Neural progenitor cell (in vitro differentiated cells): ENCODE data around the gene LPP. TPM values are rescaled to one million over a fixed set of nuclear protein-coding genes. Genes with fewer than 3 reads are reported as not detected.

Experiments used
- DNase-seq: peaks from one replicate; pipeline ENCODE4 v3.0.0-alpha.2; 2016; ENCODE audit warnings: low spot score
- H2AFZ ChIP-seq: fragments of 200-600 bp; sonication (generic); replicated peaks from 2 replicates; pipeline ENCODE4 v1.6.1; 2016; ENCODE audit warnings: antibody characterized with exemption
- H3F3A ChIP-seq: fragments of 200-600 bp; sonication (generic); 2 replicates; pipeline ENCODE4 v1.6.1; 2016; ENCODE audit warnings: antibody characterized with exemption, low read depth
- H3K27ac ChIP-seq: fragments of 200-600 bp; sonication (generic); 2 replicates; pipeline ENCODE4 v1.5.1; 2016; ENCODE audit warnings: mild to moderate bottlenecking
- H3K27me3 ChIP-seq: fragments of 200-600 bp; sonication (generic); 2 replicates; pipeline ENCODE4 v1.6.1; 2016; ENCODE audit warnings: mild to moderate bottlenecking, moderate library complexity
- H3K36me3 ChIP-seq: fragments of 200-600 bp; sonication (generic); 2 replicates; pipeline ENCODE4 v1.5.1; 2016
- H3K4me1 ChIP-seq: fragments of 200-600 bp; sonication (generic); 2 replicates; pipeline ENCODE4 v1.6.1; 2016; ENCODE audit warnings: mixed run types
- H3K4me2 ChIP-seq: fragments of 200-600 bp; sonication (generic); 2 replicates; pipeline ENCODE4 v1.6.1; 2016
- H3K4me3 ChIP-seq: fragments of 200-600 bp; sonication (generic); 2 replicates; pipeline ENCODE4 v1.5.1; 2016
- H3K79me2 ChIP-seq: fragments of 200-600 bp; sonication (generic); 2 replicates; pipeline ENCODE4 v1.6.1; 2016; ENCODE audit warnings: low read depth
- H3K9ac ChIP-seq: fragments of 200-600 bp; sonication (generic); 2 replicates; pipeline ENCODE4 v1.6.1; 2016
- H3K9me3 ChIP-seq: fragments of 200-600 bp; sonication (generic); 2 replicates; pipeline ENCODE4 v1.5.1; 2016; ENCODE audit warnings: low read depth
- H4K20me1 ChIP-seq: fragments of 200-600 bp; sonication (generic); 2 replicates; pipeline ENCODE4 v1.6.1; 2016; ENCODE audit warnings: low read depth
- H3K27ac Mint-ChIP-seq: 3 replicates; pipeline ENCODE4 v1.8.0; 2021; ENCODE audit warnings: mixed read lengths
- H3K27me3 Mint-ChIP-seq: 2 replicates; pipeline ENCODE4 v1.8.0; 2022; ENCODE audit warnings: low read depth, mild to moderate bottlenecking, inconsistent platforms, moderate library complexity, mixed read lengths; ENCODE audit not compliant: insufficient read depth
- H3K36me3 Mint-ChIP-seq: 3 replicates; pipeline ENCODE4 v1.8.0; 2021; ENCODE audit warnings: mixed read lengths
- H3K4me1 Mint-ChIP-seq: 3 replicates; pipeline ENCODE4 v1.8.0; 2021; ENCODE audit warnings: mixed read lengths
- H3K4me3 Mint-ChIP-seq: 3 replicates; pipeline ENCODE4 v1.8.0; 2021; ENCODE audit warnings: mild to moderate bottlenecking, moderate library complexity, mixed read lengths
- H3K9me3 Mint-ChIP-seq: 3 replicates; pipeline ENCODE4 v1.8.0; 2020; ENCODE audit warnings: mixed read lengths
- CTCF ChIP-seq: fragments of 200-600 bp; sonication (generic); IDR thresholded peaks from 2 replicates; pipeline ENCODE4 v1.5.1; 2017; ENCODE audit warnings: antibody characterized with exemption, mild to moderate bottlenecking
- EZH2 ChIP-seq: fragments of 200-600 bp; sonication (generic); IDR thresholded peaks from 2 replicates; pipeline ENCODE4 v1.6.1; 2017; ENCODE audit warnings: antibody characterized with exemption, mild to moderate bottlenecking, moderate library complexity
- EZH2phosphoT487 ChIP-seq: fragments of 200-600 bp; sonication (generic); IDR thresholded peaks from 2 replicates; pipeline ENCODE4 v1.6.1; 2017; ENCODE audit warnings: antibody characterized with exemption
- total RNA-seq: library from RNA; depleted of rRNA; stranded (reverse); fragments of >200 nt; gene quantifications from 2 replicates; pipeline ENCODE4 v1.2.3, GENCODE V29; 2015; ENCODE audit warnings: low replicate concordance

The LPP gene
- 18.9 and 27.4 TPM in 2 replicates for total RNA-seq

- DNase-seq: peak; percentile 89
- H2AFZ ChIP-seq: peak within 1 kb of the TSS; percentile 75
- Mint-ChIP-seq H3K36me3 (peaks cover 8% of the 10 kb centered on the region), H3K27ac (peak within 1 kb of the TSS; percentile 100), H3K27me3 (peaks cover 3% of the 10 kb centered on the region), H3K9me3 (no peaks in the 10 kb centered on the region), H3K4me3 (peak within 1 kb of the TSS; percentile 96), H3K4me1 (peaks cover 46% of the 10 kb centered on the region)
- peaks cover 14% of the 10 kb centered on the region for H4K20me1 ChIP-seq
- H3K79me2 ChIP-seq: peaks cover 51% of the 10 kb centered on the region
- H3K36me3 ChIP-seq: no peaks in the 10 kb centered on the region
- peaks cover 7% of the 10 kb centered on the region for H3F3A ChIP-seq
- H3K27me3 ChIP-seq: no peaks in the 10 kb centered on the region
- TF ChIP-seq EZH2phosphoT487: no peak
- TF ChIP-seq CTCF: peak; percentile 22
- TF ChIP-seq EZH2: peak; percentile 36
- peak within 1 kb of the TSS; percentile 88 for H3K9ac ChIP-seq
- H3K27ac ChIP-seq: peak within 1 kb of the TSS; percentile 88
- H3K4me1 ChIP-seq: peaks cover 19% of the 10 kb centered on the region
- H3K9me3 ChIP-seq: no peaks in the 10 kb centered on the region
- peak within 1 kb of the TSS; percentile 82 for H3K4me3 ChIP-seq
- H3K4me2 ChIP-seq: peak within 1 kb of the TSS; percentile 88
Measured at GRCh38 chr3:188154014-188154808, at the start of gene LPP. LPP (plus strand) TSS chr3:188154157; CDS start chr3:188406121, 251,964 bp downstream.

- Mint-ChIP-seq H3K4me1 (peaks cover 25% of the 10 kb centered on the region), H3K27ac (no peak overlapping the region), H3K4me3 (no peak overlapping the region), H3K9me3 (peaks cover 7% of the 10 kb centered on the region), H3K27me3 (peaks cover 5% of the 10 kb centered on the region), H3K36me3 (no peaks in the 10 kb centered on the region)
- peaks cover 15% of the 10 kb centered on the region for H3K4me1 ChIP-seq
- H3K9ac ChIP-seq: no peak overlapping the region
- no peak for DNase-seq
- no peaks in the 10 kb centered on the region for H3K27me3 ChIP-seq
- no peaks in the 10 kb centered on the region for H4K20me1 ChIP-seq
- H3K36me3 ChIP-seq: no peaks in the 10 kb centered on the region
- H3K4me3 ChIP-seq: no peak overlapping the region
- H3K27ac ChIP-seq: no peak overlapping the region
- TF ChIP-seq EZH2phosphoT487: no peak
- TF ChIP-seq EZH2: no peak
- no peak overlapping the region for H2AFZ ChIP-seq
- peaks cover 11% of the 10 kb centered on the region for H3F3A ChIP-seq
- no peaks in the 10 kb centered on the region for H3K9me3 ChIP-seq
- no peak overlapping the region for H3K4me2 ChIP-seq
- no peaks in the 10 kb centered on the region for H3K79me2 ChIP-seq
Measured at GRCh38 chr3:188106006-188106405, 48.0 kb upstream of the LPP start.

- Histone ChIP-seq H3K36me3 (no peaks in the 10 kb centered on the region), H3K79me2 (no peaks in the 10 kb centered on the region), H3F3A (peaks cover 11% of the 10 kb centered on the region), H3K9me3 (no peaks in the 10 kb centered on the region), H3K4me1 (peaks cover 15% of the 10 kb centered on the region), H2AFZ (no peak overlapping the region), H3K27me3 (no peaks in the 10 kb centered on the region), H3K27ac (no peak overlapping the region), H4K20me1 (no peaks in the 10 kb centered on the region), H3K9ac (no peak overlapping the region), H3K4me2 (peak overlapping the region; percentile 61), H3K4me3 (no peak overlapping the region)
- no peak for TF ChIP-seq EZH2phosphoT487
- TF ChIP-seq EZH2: no peak
- no peak for TF ChIP-seq CTCF
- no peak overlapping the region for H3K4me3 Mint-ChIP-seq
- H3K9me3 Mint-ChIP-seq: peaks cover 3% of the 10 kb centered on the region
- DNase-seq: no peak
- peak overlapping the region; percentile 35 for H3K27ac Mint-ChIP-seq
- H3K4me1 Mint-ChIP-seq: peaks cover 25% of the 10 kb centered on the region
- no peaks in the 10 kb centered on the region for H3K36me3 Mint-ChIP-seq
- H3K27me3 Mint-ChIP-seq: peaks cover 6% of the 10 kb centered on the region
Measured at GRCh38 chr3:188106454-188106853, 47.5 kb upstream of the LPP start.
